ENCODE measurements around the gene POLR3B.

- TF ChIP-seq CTCF (IDR thresholded peaks at IDR 0.05) (no peak), POLR2A (IDR thresholded peaks at IDR 0.05) (no peak)
Observed at GRCh38 chr12:106508966-106509365, 151.4 kb downstream of the POLR3B start.

Measured in esophagus squamous epithelium (tissue), 4 donors.